IPS DF 4.7 (cell line): ENCODE measurements around the gene DPF3.

Experiments
- DNase-seq: peaks from one replicate; pipeline ENCODE4 v3.0.0-alpha.2; 2013; ENCODE audit warnings: low spot score; ENCODE audit errors: extremely low read depth

DPF3 gene

GRCh38 chr14:72649603-72650227 is 244.2 kb downstream of the DPF3 start:
- DNase-seq, result no peak

- DNase-seq, result no peak
Measured at GRCh38 chr14:72647782-72648181, 246.1 kb downstream of the DPF3 start.

- DNase-seq, result no peak
Measured at GRCh38 chr14:72646861-72647528, 246.9 kb downstream of the DPF3 start.

- no peak for DNase-seq
Measured at GRCh38 chr14:72645706-72646105, 248.2 kb downstream of the DPF3 start.

- DNase-seq, result no peak
Measured at GRCh38 chr14:72644758-72645489, 249.0 kb downstream of the DPF3 start.

- DNase-seq, result no peak
Measured at GRCh38 chr14:72644038-72644437, 249.9 kb downstream of the DPF3 start.

GRCh38 chr14:72643317-72643801 is 250.5 kb downstream of the DPF3 start:
- DNase-seq, result no peak

- no peak for DNase-seq
Measured at GRCh38 chr14:72640911-72641485, 252.9 kb downstream of the DPF3 start.

- DNase-seq, result no peak
Measured at GRCh38 chr14:72638021-72638420, 255.9 kb downstream of the DPF3 start.

- no peak for DNase-seq
Measured at GRCh38 chr14:72636871-72637270, 257.0 kb downstream of the DPF3 start.

- DNase-seq, result no peak
Measured at GRCh38 chr14:72636094-72636493, 257.8 kb downstream of the DPF3 start.

- no peak for DNase-seq
Measured at GRCh38 chr14:72634691-72635616, 258.9 kb downstream of the DPF3 start.

GRCh38 chr14:72633551-72633950 is 260.4 kb downstream of the DPF3 start:
- DNase-seq, result no peak

GRCh38 chr14:72632727-72633126 is 261.2 kb downstream of the DPF3 start:
- no peak for DNase-seq

GRCh38 chr14:72631401-72631800 is 262.5 kb downstream of the DPF3 start:
- no peak for DNase-seq

GRCh38 chr14:72630374-72630773 is 263.5 kb downstream of the DPF3 start:
- no peak for DNase-seq

GRCh38 chr14:72629534-72629933 is 264.4 kb downstream of the DPF3 start:
- no peak for DNase-seq

- no peak for DNase-seq
Measured at GRCh38 chr14:72625689-72626088, 268.2 kb downstream of the DPF3 start.

- no peak for DNase-seq
Measured at GRCh38 chr14:72621387-72622065, 272.4 kb downstream of the DPF3 start.

GRCh38 chr14:72619881-72620280 is 274.0 kb downstream of the DPF3 start:
- no peak for DNase-seq
